CD14-positive monocyte (primary cell): ENCODE results near the gene PTGER4. TPM values are rescaled to one million over a fixed set of nuclear protein-coding genes. Genes with fewer than 3 reads are reported as not detected.

Experiments
- DNase-seq, 3 donors: peaks; one replicate each; pipeline ENCODE4 v3.0.0-alpha.2; 2011 to 2022
- H2AFZ ChIP-seq: 2 replicates; pipeline ENCODE4 v1.6.0; 2012; ENCODE audit warnings: mild to moderate bottlenecking, low read depth, low read length, inconsistent platforms; ENCODE audit not compliant: insufficient read depth, poor library complexity, severe bottlenecking
- H3K27ac ChIP-seq, 2 donors: 1 replicate in 1 of 2; 2 replicates in 1 of 2; pipeline ENCODE4 v1.5.1; 2012 to 2013; ENCODE audit warnings: low read length in 2 of 2, control low read depth in 1 of 2, inconsistent platforms in 1 of 2, low read depth in 1 of 2, mild to moderate bottlenecking in 1 of 2
- H3K27me3 ChIP-seq, 2 donors: one replicate each; pipeline versions ENCODE4 v1.6.0 to v1.6.1; 2011 to 2013; ENCODE audit warnings: low read length in 2 of 2; ENCODE audit not compliant: control insufficient read depth in 2 of 2, insufficient read depth in 2 of 2
- H3K36me3 ChIP-seq, 2 donors: replicated peaks in 1 of 2; 1 replicate in 1 of 2; 2 replicates in 1 of 2; pipeline versions ENCODE4 v1.5.1 to v1.6.1; 2012 to 2013; ENCODE audit warnings: low read length in 2 of 2, control low read depth in 1 of 2, inconsistent platforms in 1 of 2, mild to moderate bottlenecking in 1 of 2; ENCODE audit not compliant: insufficient read depth in 2 of 2, control insufficient read depth in 1 of 2
- H3K4me1 ChIP-seq, 2 donors: 1 replicate in 1 of 2; 2 replicates in 1 of 2; pipeline versions ENCODE4 v1.5.1 to v1.6.1; 2012 to 2013; ENCODE audit warnings: low read length in 2 of 2, control low read depth in 1 of 2, inconsistent platforms in 1 of 2, mild to moderate bottlenecking in 1 of 2, moderate library complexity in 1 of 2; ENCODE audit not compliant: insufficient read depth in 2 of 2, control insufficient read depth in 1 of 2
- H3K4me2 ChIP-seq: replicated peaks from 2 replicates; pipeline ENCODE3; 2012; ENCODE audit warnings: low read length, moderate library complexity, mild to moderate bottlenecking; ENCODE audit not compliant: poor library complexity, severe bottlenecking; ENCODE audit errors: extremely low read depth
- H3K4me3 ChIP-seq, 3 experiments: fragments of 200-600 bp in 1 of 3; sonication (generic) in 1 of 3; replicated peaks in 1 of 3; 1 replicate in 2 of 3; 2 replicates in 1 of 3; pipeline ENCODE4 v1.5.1; 2011 to 2013; ENCODE audit warnings: low read length in 3 of 3, mild to moderate bottlenecking in 3 of 3, control low read depth in 2 of 3, low read depth in 2 of 3, inconsistent platforms in 1 of 3, moderate library complexity in 1 of 3
- H3K79me2 ChIP-seq: 2 replicates; pipeline ENCODE4 v1.6.0; 2012; ENCODE audit warnings: mild to moderate bottlenecking, control low read depth, inconsistent platforms, low read length, moderate library complexity; ENCODE audit not compliant: insufficient read depth
- H3K9ac ChIP-seq: 2 replicates; pipeline ENCODE4 v1.6.0; 2017; ENCODE audit warnings: low read length, mild to moderate bottlenecking; ENCODE audit not compliant: insufficient read depth, poor library complexity, severe bottlenecking
- H3K9me3 ChIP-seq, 2 donors: replicated peaks in 1 of 2; 1 replicate in 1 of 2; 2 replicates in 1 of 2; pipeline versions ENCODE4 v1.5.1 to v1.6.1; 2012 to 2013; ENCODE audit warnings: low read length in 2 of 2, control low read depth in 1 of 2; ENCODE audit not compliant: control insufficient read depth in 1 of 2, insufficient read depth in 1 of 2
- H4K20me1 ChIP-seq: 2 replicates; pipeline ENCODE4 v1.6.0; 2012; ENCODE audit warnings: mild to moderate bottlenecking, low read length, control low read depth, moderate library complexity; ENCODE audit not compliant: insufficient read depth
- H3K27ac Mint-ChIP-seq, 7 donors: one replicate each; pipeline ENCODE4 v1.8.0; 2020; ENCODE audit warnings: mild to moderate bottlenecking in 7 of 7, mixed read lengths in 7 of 7, moderate library complexity in 6 of 7, inconsistent platforms in 2 of 7
- H3K27me3 Mint-ChIP-seq, 3 donors: one replicate each; pipeline ENCODE4 v1.8.0; 2021 to 2022; ENCODE audit warnings: low read depth in 3 of 3, mild to moderate bottlenecking in 3 of 3, mixed read lengths in 3 of 3, moderate library complexity in 3 of 3, inconsistent platforms in 1 of 3
- H3K36me3 Mint-ChIP-seq, 2 donors: one replicate each; pipeline ENCODE4 v1.8.0; 2020; ENCODE audit warnings: mixed read lengths in 2 of 2, inconsistent platforms in 1 of 2, mild to moderate bottlenecking in 1 of 2
- H3K4me1 Mint-ChIP-seq: one replicate; pipeline ENCODE4 v1.8.0; 2020; ENCODE audit warnings: mild to moderate bottlenecking, mixed read lengths
- H3K4me3 Mint-ChIP-seq, 2 donors: one replicate each; pipeline ENCODE4 v1.8.0; 2020; ENCODE audit warnings: mild to moderate bottlenecking in 2 of 2, mixed read lengths in 2 of 2, moderate library complexity in 1 of 2
- H3K9me3 Mint-ChIP-seq, 7 donors: one replicate each; pipeline ENCODE4 v1.8.0; 2020 to 2022; ENCODE audit warnings: mixed read lengths in 7 of 7, mild to moderate bottlenecking in 6 of 7, moderate library complexity in 6 of 7, inconsistent platforms in 2 of 7
- CTCF ChIP-seq: fragments of 200-600 bp; IDR thresholded peaks from one replicate; pipeline ENCODE4 v1.8.0; 2022; ENCODE audit warnings: antibody characterized with exemption, mild to moderate bottlenecking
- WGBS: methylation state at CpG from one replicate; pipeline ENCODE4 v1.1.5; 2013; ENCODE audit warnings: missing lambda C conversion rate; ENCODE audit not compliant: insufficient coverage; 5-methylcytosine and 5-hydroxymethylcytosine counted together
- intact Hi-C, 2 donors: fragments of 100-400 bp; cut with micrococcal nuclease; formaldehyde crosslinking; loops; one replicate each; pipeline versions ENCODE4 v1.15.0 to v1.15.1; 2023
- polyA plus RNA-seq, 3 donors: library from polyadenylated mRNA; depleted of rRNA in 1 of 3; unstranded in 2 of 3; stranded (reverse) in 1 of 3; fragments of 300-500 nt in 2 of 3; fragments of >200 nt in 1 of 3; fragmentation: Illumina TruSeq in 2 of 3; gene quantifications; 1 replicate in 2 of 3; 2 replicates in 1 of 3; pipeline ENCODE4 v1.2.3, GENCODE V29; 2012 to 2021

PTGER4 gene
- polyA plus RNA-seq, 3 donors, result 44.4 to 119 (median 64.3) TPM

- Mint-ChIP-seq H3K27me3 (peaks cover 0 to 3% (median 0%) of the 10 kb centered on the region in 3 donors), H3K36me3 (no peaks in the 10 kb centered on the region), H3K27ac (no peak overlapping the region), H3K9me3 (peaks cover 0 to 15% (median 7%) of the 10 kb centered on the region in 7 donors), H3K4me1 (peaks cover 24% of the 10 kb centered on the region), H3K4me3 (no peak overlapping the region)
- no peak overlapping the region for H2AFZ ChIP-seq
- intact Hi-C loops, result no loop called here
- 95% methylated on average over 6 of the region's 7 CpGs for WGBS
- H3K9me3 ChIP-seq, result no peaks in the 10 kb centered on the region
- H3K27me3 ChIP-seq, result no peaks in the 10 kb centered on the region
- DNase-seq, result no peak
- peaks cover 24 to 29% of the 10 kb centered on the region in 2 donors for H3K4me1 ChIP-seq
- no peak overlapping the region for H3K27ac ChIP-seq
- H3K36me3 ChIP-seq, result no peaks in the 10 kb centered on the region
- H3K9ac ChIP-seq, result no peak overlapping the region
- no peaks in the 10 kb centered on the region for H4K20me1 ChIP-seq
- no peak overlapping the region for H3K4me3 ChIP-seq
- no peak overlapping the region for H3K4me2 ChIP-seq
- H3K79me2 ChIP-seq, result no peaks in the 10 kb centered on the region
- TF ChIP-seq CTCF, result no peak
Observed at GRCh38 chr5:40631236-40631635, 48.5 kb upstream of the PTGER4 start.

- 100% methylated on average over 2 of the region's 3 CpGs for WGBS
- Mint-ChIP-seq H3K9me3 (peaks cover 10 to 32% (median 17%) of the 10 kb centered on the region in 7 donors), H3K36me3 (peaks cover 0 to 2% of the 10 kb centered on the region in 2 donors)
Observed at GRCh38 chr5:40634154-40634553, 45.6 kb upstream of the PTGER4 start.

More at GRCh38 chr5:40634154-40634553, 45.6 kb upstream of the PTGER4 start:
- peaks cover 8% of the 10 kb centered on the region for H3K4me1 Mint-ChIP-seq
- Histone ChIP-seq H3K4me1 (peaks cover 5 to 10% of the 10 kb centered on the region in 2 donors), H4K20me1 (no peaks in the 10 kb centered on the region), H3K27ac (no peak overlapping the region), H3K9me3 (no peaks in the 10 kb centered on the region), H3K79me2 (no peaks in the 10 kb centered on the region), H3K27me3 (no peaks in the 10 kb centered on the region), H3K36me3 (no peaks in the 10 kb centered on the region), H3K4me2 (no peak overlapping the region), H3K4me3 (no peak overlapping the region), H2AFZ (no peak overlapping the region), H3K9ac (no peak overlapping the region)
- TF ChIP-seq CTCF, result no peak
- H3K27me3 Mint-ChIP-seq, result peaks cover 0 to 3% (median 0%) of the 10 kb centered on the region in 3 donors
- no peak overlapping the region for H3K4me3 Mint-ChIP-seq
- intact Hi-C loops, result no loop called here
- peak overlapping the region in 1 of 7 donors; percentile 75 for H3K27ac Mint-ChIP-seq
- DNase-seq, result no peak
